ENCODE results near the gene TENM3. TPM values are rescaled to one million over a fixed set of nuclear protein-coding genes. Genes with fewer than 3 reads are reported as not detected.

TENM3 gene
- polyA plus RNA-seq, 1 of the 3 experiments (the other 2 are of a cell fraction): 10.4 TPM

DNA sequence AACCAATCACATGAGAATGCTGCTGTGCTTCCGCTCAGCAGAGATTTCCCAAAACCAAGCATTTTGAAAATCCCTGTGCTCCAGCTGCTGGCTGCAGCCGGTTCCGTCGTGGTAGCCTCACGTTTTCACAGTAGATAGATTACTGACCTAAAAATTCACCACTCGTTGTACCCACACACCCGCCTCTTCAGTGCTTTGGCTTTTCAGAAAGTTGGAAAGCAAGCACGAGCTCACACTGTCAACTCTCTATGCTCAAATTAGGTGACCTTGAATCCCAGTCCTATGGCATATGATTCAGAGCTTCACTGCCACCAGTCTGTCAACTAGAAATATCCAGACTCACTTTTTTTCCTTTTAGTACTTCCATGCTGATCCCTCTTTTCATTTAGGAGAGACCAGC lies 505.1 kb downstream of the TENM3 start:
- Histone ChIP-seq H3K4me2 (no peak overlapping the region), H3K79me2 (ENCODE audit: insufficient read depth) (no peaks in the 10 kb centered on the region), H3K27me3 (ENCODE audit: insufficient read depth) (no peaks in the 10 kb centered on the region), H3K9me2 (no peaks in the 10 kb centered on the region), H3F3A (replicated peaks; ENCODE audit: insufficient read depth) (peaks cover 27% of the 10 kb centered on the region), H3K4me1 (ENCODE audit: control insufficient read depth in 1 of 2, insufficient read depth in 2 of 2, low read depth in 1 of 2, low read length in 1 of 2) (peaks cover 0 to 23% of the 10 kb centered on the region in 2 experiments; a peak in 3 of 4 replicates), H3K9ac (no peak overlapping the region), H4K20me1 (ENCODE audit: insufficient read depth) (no peaks in the 10 kb centered on the region), H3K27ac (ENCODE audit: low read depth in 2 of 2, low read length in 1 of 2) (0 out of 4 replicates have a peak overlapping the region, but pooled peaks of 1 of the 2 experiments have one; percentile 13), H3K36me3 (replicated peaks in 1 of 2; ENCODE audit: control insufficient read depth in 1 of 2, insufficient read depth in 2 of 2, low read length in 1 of 2) (peaks cover 8 to 13% of the 10 kb centered on the region in 2 experiments), H2AFZ (ENCODE audit: low read depth) (no peak overlapping the region), H3K4me3 (ENCODE audit: low read depth in 2 of 2, low read length in 1 of 2) (no peak overlapping the region), H3K9me3 (0 out of 2 replicates have a peak, but pooled peaks cover 4% of the 10 kb centered on the region)
- TF ChIP-seq CTCF (IDR thresholded peaks at IDR 0.05) (no peak), MAX (IDR thresholded peaks at IDR 0.05; ENCODE audit: low read depth) (no peak), YY1 (IDR thresholded peaks at IDR 0.05; ENCODE audit: low read depth) (no peak), MXI1 (IDR thresholded peaks at IDR 0.05; ENCODE audit: low read depth, low read length) (no peak), SIN3A (IDR thresholded peaks at IDR 0.05; ENCODE audit: borderline replicate concordance, low read depth, low read length) (no peak), EZH2phosphoT487 (IDR thresholded peaks at IDR 0.05; ENCODE audit: borderline replicate concordance, low read depth) (no peak)
- ChIA-PET POLR2A (no interaction called here), CTCF (interaction anchor here (0.9 kb wide), 1 partner anchor 16 kb away, joined by 4 read pairs; no protein-coding TSS in a partner anchor)
- 74% methylated on average over 8 of the region's 8 CpGs for WGBS (ENCODE audit: low lambda C conversion rate)
- no peak for DNase-seq

- POLR2A ChIA-PET: no interaction called here
- peaks cover 30% of the 10 kb centered on the region for H3F3A ChIP-seq (replicated peaks; ENCODE audit: insufficient read depth)
- H3K79me2 ChIP-seq (ENCODE audit: insufficient read depth): no peaks in the 10 kb centered on the region
- TF ChIP-seq MAX (IDR thresholded peaks at IDR 0.05; ENCODE audit: low read depth) (no peak), FOSL2 (IDR thresholded peaks at IDR 0.05; ENCODE audit: borderline replicate concordance, low read depth) (peak; percentile 34; the same call in 1 of the 2 replicates)
- CTCF ChIA-PET: interaction anchor here (0.9 kb wide), 1 partner anchor 15 kb away, joined by 4 read pairs; no protein-coding TSS in a partner anchor
- H4K20me1 ChIP-seq (ENCODE audit: insufficient read depth): no peaks in the 10 kb centered on the region
- no peak overlapping the region for H3K4me3 ChIP-seq (ENCODE audit: low read depth in 2 of 2, low read length in 1 of 2)
- H2AFZ ChIP-seq (ENCODE audit: low read depth): no peak overlapping the region
- WGBS (ENCODE audit: low lambda C conversion rate): 92% methylated on average over 2 of the region's 2 CpGs
- peaks cover 8 to 13% of the 10 kb centered on the region in 2 experiments for H3K36me3 ChIP-seq (replicated peaks in 1 of 2; ENCODE audit: control insufficient read depth in 1 of 2, insufficient read depth in 2 of 2, low read length in 1 of 2)
- no peak for DNase-seq
- H3K9me2 ChIP-seq: no peaks in the 10 kb centered on the region
- no peak overlapping the region for H3K4me2 ChIP-seq
- peaks cover 0 to 23% of the 10 kb centered on the region in 2 experiments; a peak in 3 of 4 replicates for H3K4me1 ChIP-seq (ENCODE audit: control insufficient read depth in 1 of 2, insufficient read depth in 2 of 2, low read depth in 1 of 2, low read length in 1 of 2)
- H3K9ac ChIP-seq: no peak overlapping the region
- H3K27me3 ChIP-seq (ENCODE audit: insufficient read depth): no peaks in the 10 kb centered on the region
- H3K9me3 ChIP-seq: 0 out of 2 replicates have a peak, but pooled peaks cover 4% of the 10 kb centered on the region
- H3K27ac ChIP-seq (ENCODE audit: low read depth in 2 of 2, low read length in 1 of 2): no peak overlapping the region
These were observed 505.7 kb downstream of the TENM3 start for GRCh38 chr4:182748949-182749348.
